SU-DHL-6 (cell line): ENCODE measurements around the gene PLAU.

Experiments
- CTCF ChIP-seq: fragments of 200-600 bp; sonication (generic); IDR thresholded peaks from one replicate; pipeline ENCODE4 v1.5.1; 2017; ENCODE audit warnings: antibody characterized with exemption, mild to moderate bottlenecking, low read length, moderate library complexity; ENCODE audit not compliant: insufficient read depth, poor library complexity, severe bottlenecking
- EZH2phosphoT487 ChIP-seq: fragments of 200-600 bp; sonication (generic), shearing (Covaris generic); conservative IDR thresholded peaks from 2 replicates; pipeline ENCODE4 v1.6.1; 2018; ENCODE audit warnings: mild to moderate bottlenecking, antibody characterized with exemption, low read length, moderate library complexity, mixed read lengths

- no peak for TF ChIP-seq EZH2phosphoT487
- no peak for TF ChIP-seq CTCF
These were observed 34.8 kb upstream of the PLAU start for GRCh38 chr10:73876157-73876556.
